Urinary bladder (tissue), 4 donors: ENCODE measurements around the gene SEMA3F. TPM values are rescaled to one million over a fixed set of nuclear protein-coding genes. Genes with fewer than 3 reads are reported as not detected.
A peak's percentile ranks its signal among the peaks of the same experiment; 100 is the strongest.
"Not testable (repeated sequence)": the region's sequence is repeated elsewhere in the genome, so short reads cannot be mapped to it uniquely, and the experiment has no call there.

ENCODE experiments used
- DNase-seq: peaks from one replicate; pipeline ENCODE4 v3.0.0-alpha.2; 2015; ENCODE audit errors: extremely low spot score
- H3K27ac ChIP-seq: one replicate; pipeline ENCODE4 v1.5.1; 2013; ENCODE audit warnings: low read depth, mild to moderate bottlenecking, moderate library complexity
- H3K36me3 ChIP-seq: one replicate; pipeline ENCODE4 v1.6.1; 2013; ENCODE audit warnings: mild to moderate bottlenecking, moderate library complexity; ENCODE audit not compliant: insufficient read depth
- H3K4me1 ChIP-seq: one replicate; pipeline ENCODE4 v1.6.1; 2013; ENCODE audit warnings: mild to moderate bottlenecking, moderate library complexity; ENCODE audit not compliant: insufficient read depth
- H3K4me3 ChIP-seq: one replicate; pipeline ENCODE4 v1.5.1; 2013; ENCODE audit warnings: low read depth, low read length
- WGBS: extraction: QIAGEN DNeasy Blood & Tissue Kit; methylation state at CpG from one replicate; pipeline ENCODE4 v1.1.7; 2013; 5-methylcytosine and 5-hydroxymethylcytosine counted together
- polyA plus RNA-seq: library from polyadenylated mRNA; stranded (reverse); fragments of 200-250 nt; gene quantifications from one replicate; pipeline ENCODE4 v1.2.3, GENCODE V29; 2013
- total RNA-seq: library from RNA; depleted of rRNA; stranded (reverse); fragments of >200 nt; gene quantifications from one replicate; pipeline ENCODE4 v1.2.3, GENCODE V29; 2014
- donor health status: healthy with polysubstance abuse.
- donor health status: healthy.

The SEMA3F gene
- total and polyA plus RNA-seq, 2 donors = 10.8 to 35.1 TPM

GRCh38 chr3:50204804-50205412 is 49.8 kb downstream of the SEMA3F start, which contains the start of gene SLC38A3:
TSS of gene SLC38A3 (plus strand) at chr3:50205271. CDS start at chr3:50214200, 8,929 bp downstream.
- no peaks in the 10 kb centered on the region for H3K36me3 ChIP-seq
- WGBS = 3% methylated on average over 41 of the region's 41 CpGs
- DNase-seq = no peak
- H3K4me3 ChIP-seq = peak within 1 kb of the TSS; percentile 18
- no peaks in the 10 kb centered on the region for H3K4me1 ChIP-seq
- no peak within 1 kb of the TSS for H3K27ac ChIP-seq

DNA sequence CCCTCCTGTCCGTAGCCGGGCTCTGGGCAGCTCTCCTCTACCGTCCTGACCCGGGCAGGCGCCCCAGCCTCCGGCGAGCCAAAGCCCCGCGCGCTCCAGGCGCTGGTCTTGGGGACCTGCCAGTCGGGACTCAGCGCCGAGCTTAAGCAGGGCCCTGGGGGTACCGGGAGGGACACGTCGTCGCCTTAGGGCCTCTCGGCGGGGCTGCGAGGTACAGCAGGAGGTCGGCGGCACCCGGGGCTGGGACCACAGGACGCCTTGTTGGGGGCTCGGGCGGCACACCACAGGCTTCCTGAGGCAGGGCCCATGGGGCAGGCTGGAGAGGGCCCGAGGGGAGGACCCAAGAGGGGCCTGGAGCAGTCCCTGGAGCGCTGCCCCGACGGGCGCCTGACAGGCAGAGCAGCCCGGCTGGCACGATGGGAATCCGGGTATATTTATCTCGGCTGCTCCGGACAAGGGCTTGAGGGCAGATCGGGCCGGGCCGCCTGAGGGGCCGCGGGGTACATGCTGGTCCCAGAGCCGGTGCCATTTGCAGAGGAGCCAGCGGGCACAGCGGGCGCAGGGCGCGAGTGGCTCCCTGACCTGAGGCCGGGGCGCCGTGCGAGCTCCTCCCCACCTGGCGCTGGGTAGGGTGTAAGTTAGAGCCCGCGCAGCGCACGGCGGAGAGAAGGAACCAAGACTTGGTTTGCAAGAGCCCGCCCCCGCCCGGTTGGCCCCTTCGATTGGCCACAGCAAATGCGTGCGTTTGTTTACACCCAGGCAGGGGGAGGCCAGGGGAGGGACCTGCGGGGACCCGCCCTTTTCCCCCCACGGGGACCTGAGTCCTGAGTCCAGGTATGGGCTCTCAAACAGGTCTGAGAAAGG is 50.5 kb downstream of the SEMA3F start:
- peak overlapping the region; percentile 18 for H3K4me3 ChIP-seq
- no peak overlapping the region for H3K27ac ChIP-seq
- 5% methylated on average over 67 of the region's 67 CpGs for WGBS
- DNase-seq = no peak
- no peaks in the 10 kb centered on the region for H3K36me3 ChIP-seq
- no peaks in the 10 kb centered on the region for H3K4me1 ChIP-seq

DNA sequence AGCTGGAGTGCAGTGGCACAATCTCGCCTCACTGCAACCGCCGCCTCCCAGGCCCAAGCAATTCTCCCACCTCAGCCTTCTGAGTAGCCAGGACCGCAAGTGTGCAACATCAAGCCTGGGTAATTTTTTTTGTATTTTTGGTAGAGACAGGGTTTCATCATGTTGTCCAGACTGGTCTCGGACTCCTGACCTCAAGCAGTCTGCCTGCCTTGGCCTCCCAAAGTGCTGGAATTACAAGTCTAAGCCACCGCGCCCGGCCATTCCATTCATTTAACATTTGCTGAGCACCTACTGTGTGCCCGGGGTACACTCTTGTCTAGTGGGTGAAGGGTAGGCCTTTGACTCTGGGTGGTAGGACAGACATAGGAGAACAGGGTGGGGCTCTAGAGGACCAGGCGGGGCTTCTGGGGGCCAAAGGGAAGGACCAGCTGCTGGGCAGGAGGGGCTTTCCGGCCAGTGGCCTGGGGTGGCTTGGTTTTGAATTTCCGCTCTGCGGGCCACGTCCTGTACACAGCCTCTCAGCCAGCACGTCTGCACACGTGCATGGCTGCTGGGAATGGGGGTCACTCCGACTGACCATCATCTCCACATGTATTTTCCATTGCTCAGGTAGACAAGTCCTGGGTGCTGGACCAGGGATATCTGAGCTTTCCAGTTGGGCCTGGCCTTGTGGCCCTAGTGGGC is 52.4 kb downstream of the SEMA3F start:
- Histone ChIP-seq H3K27ac (no peak overlapping the region), H3K36me3 (no peaks in the 10 kb centered on the region), H3K4me1 (no peaks in the 10 kb centered on the region), H3K4me3 (no peak overlapping the region)
- WGBS = 96% methylated on average over 17 of the region's 17 CpGs
- DNase-seq = no peak

GRCh38 chr3:50208677-50209344 is 53.7 kb downstream of the SEMA3F start:
- no peaks in the 10 kb centered on the region for H3K4me1 ChIP-seq
- H3K36me3 ChIP-seq = no peaks in the 10 kb centered on the region
- no peak overlapping the region for H3K27ac ChIP-seq
- DNase-seq = no peak
- H3K4me3 ChIP-seq = no peak overlapping the region
- WGBS = 75% methylated on average over 14 of the region's 14 CpGs

- no peak overlapping the region for H3K4me3 ChIP-seq
- no peaks in the 10 kb centered on the region for H3K36me3 ChIP-seq
- 88% methylated on average over 5 of the region's 5 CpGs for WGBS
- no peaks in the 10 kb centered on the region for H3K4me1 ChIP-seq
- no peak overlapping the region for H3K27ac ChIP-seq
- DNase-seq = no peak
Observed at GRCh38 chr3:50210176-50210509, 55.0 kb downstream of the SEMA3F start.

DNA sequence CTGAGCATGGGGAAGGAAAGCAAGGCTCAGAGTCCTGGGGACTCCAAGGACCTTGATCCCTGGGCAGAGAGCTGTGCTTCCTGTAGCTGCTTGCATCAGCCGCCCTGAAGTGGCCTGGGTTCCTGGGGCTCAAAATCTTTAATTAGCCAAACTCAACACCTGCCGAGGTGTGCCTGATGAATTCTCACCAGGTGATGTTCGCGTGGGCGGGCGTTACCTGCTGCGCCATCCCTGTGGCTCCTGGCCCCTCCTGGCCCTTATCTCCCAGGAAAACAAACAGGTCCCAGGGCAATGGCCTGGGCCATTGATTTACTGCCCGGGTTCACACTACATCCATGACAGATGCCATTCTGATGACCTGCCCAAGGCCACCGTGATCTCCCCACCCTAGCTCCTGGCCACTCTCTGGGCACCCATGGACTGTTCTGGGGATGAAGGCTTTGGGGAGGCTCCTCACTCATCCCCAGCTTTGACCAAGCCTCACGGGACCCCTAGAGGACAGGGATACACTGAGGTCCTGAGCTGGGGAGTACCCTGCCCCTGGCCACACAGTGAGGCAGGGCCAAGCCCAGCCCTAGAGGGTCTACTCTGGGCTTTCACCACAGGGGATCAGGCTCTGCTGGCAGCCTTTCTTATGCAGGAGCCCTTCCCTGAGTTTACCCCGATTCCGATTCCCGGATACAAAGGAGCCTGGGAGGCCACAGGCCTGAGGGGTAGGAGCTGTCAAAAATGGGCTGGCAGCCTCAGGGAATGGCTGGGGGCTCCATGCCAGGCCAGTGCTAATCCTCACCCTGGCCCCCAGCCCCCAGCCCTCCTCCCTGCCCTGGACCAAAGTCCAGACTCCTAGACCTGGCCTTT is 55.6 kb downstream of the SEMA3F start:
- Histone ChIP-seq H3K4me3 (no peak overlapping the region), H3K36me3 (no peaks in the 10 kb centered on the region), H3K27ac (no peak overlapping the region), H3K4me1 (no peaks in the 10 kb centered on the region)
- 90% methylated on average over 13 of the region's 13 CpGs for WGBS
- DNase-seq = no peak

DNA sequence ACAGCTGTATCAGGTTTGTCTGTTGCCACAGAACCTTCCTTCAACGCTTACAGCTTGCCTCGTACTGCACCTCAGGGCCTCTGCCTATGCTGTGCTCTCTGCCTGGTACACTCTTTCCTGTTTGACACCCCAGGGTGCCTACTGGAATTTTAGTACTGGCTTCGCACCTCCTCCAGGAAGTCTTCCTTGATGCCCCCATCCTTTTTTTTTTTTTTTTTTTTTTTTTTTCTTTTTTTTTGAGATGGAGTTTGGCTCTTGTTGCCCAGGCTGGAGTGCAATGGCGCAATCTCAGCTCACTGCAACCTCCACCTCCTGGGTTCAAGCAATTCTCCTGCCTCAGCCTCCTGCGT is 56.2 kb downstream of the SEMA3F start:
- not testable (repeated sequence) for H3K27ac ChIP-seq, H3K36me3 ChIP-seq, DNase-seq, H3K4me3 ChIP-seq, H3K4me1 ChIP-seq
- 97% methylated on average over 5 of the region's 5 CpGs for WGBS

GRCh38 chr3:50211930-50212329 is 56.8 kb downstream of the SEMA3F start:
- DNase-seq = no peak
- 83% methylated on average over 2 of the region's 2 CpGs for WGBS
- no peaks in the 10 kb centered on the region for H3K4me1 ChIP-seq
- no peak overlapping the region for H3K4me3 ChIP-seq
- no peaks in the 10 kb centered on the region for H3K36me3 ChIP-seq
- no peak overlapping the region for H3K27ac ChIP-seq

DNA sequence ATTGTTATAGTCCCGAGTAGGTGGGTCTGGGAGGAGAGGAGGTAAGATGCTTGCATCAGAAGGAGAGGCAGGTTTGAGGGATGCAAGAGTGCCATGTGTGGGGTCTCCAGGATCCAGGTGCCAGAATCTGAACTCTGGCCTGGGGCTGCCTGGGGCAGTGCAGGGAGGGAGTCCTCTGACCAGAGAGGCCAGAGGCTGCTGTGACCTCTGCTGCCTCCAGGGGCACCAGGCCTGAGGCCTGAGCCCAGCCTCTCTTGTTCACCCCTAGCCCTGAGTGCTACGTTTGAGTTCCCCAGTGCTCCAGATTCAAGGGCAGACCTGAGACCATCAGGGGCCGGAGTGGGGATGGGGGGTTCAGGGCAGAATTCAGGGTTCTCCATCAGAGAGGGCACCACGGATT is 57.4 kb downstream of the SEMA3F start:
- no peak overlapping the region for H3K27ac ChIP-seq
- no peak for DNase-seq
- H3K4me1 ChIP-seq = no peaks in the 10 kb centered on the region
- 82% methylated on average over 4 of the region's 4 CpGs for WGBS
- H3K36me3 ChIP-seq = no peaks in the 10 kb centered on the region
- no peak overlapping the region for H3K4me3 ChIP-seq

DNA sequence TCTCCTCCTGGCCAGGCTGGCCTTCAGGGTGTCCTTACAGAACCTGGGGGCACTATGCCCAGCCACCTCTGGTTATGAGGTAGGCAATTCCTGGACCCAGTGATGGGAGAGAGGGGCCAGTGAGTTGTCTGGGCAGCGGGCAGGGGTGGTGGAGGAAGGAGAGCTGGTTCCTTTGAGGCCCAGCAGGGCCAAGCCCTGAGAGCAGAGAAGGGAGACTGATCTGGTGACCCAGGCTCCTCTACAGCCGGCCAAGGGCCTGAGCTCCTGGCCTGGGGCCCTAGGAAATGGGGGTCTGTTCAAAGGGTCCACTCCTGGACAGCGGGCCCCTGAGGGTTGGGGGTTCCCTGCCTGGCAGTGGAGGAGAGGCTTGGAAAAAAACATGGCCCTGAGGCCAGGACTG is 57.8 kb downstream of the SEMA3F start:
- Histone ChIP-seq H3K4me3 (no peak overlapping the region), H3K27ac (no peak overlapping the region), H3K36me3 (no peaks in the 10 kb centered on the region), H3K4me1 (no peaks in the 10 kb centered on the region)
- 96% methylated on average over 3 of the region's 3 CpGs for WGBS
- no peak for DNase-seq

GRCh38 chr3:50213373-50213772 is 58.2 kb downstream of the SEMA3F start:
- 89% methylated on average over 12 of the region's 12 CpGs for WGBS
- no peak for DNase-seq
- Histone ChIP-seq H3K4me3 (no peak overlapping the region), H3K4me1 (no peaks in the 10 kb centered on the region), H3K36me3 (no peaks in the 10 kb centered on the region), H3K27ac (no peak overlapping the region)

DNA sequence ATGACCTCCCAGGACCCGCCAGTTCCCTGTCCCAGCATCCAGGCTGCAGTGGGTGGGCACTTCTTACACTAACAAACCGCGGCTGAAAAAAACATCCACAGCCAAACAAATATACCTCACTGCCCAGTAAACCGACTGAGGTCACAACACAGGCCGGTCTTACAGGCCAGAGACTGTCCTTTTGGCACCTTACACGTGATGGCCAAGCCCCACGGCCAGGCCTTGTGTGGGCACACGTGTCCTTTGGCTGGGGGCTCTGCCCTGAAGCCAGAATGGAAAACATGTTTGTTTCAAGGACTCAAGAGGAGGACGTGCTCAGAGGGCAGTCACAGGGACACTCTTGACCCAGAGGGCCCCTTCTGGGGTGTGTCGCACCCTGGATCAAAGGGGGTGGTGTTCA is 59.7 kb downstream of the SEMA3F start:
- 75% methylated on average over 10 of the region's 10 CpGs for WGBS
- Histone ChIP-seq H3K4me3 (no peak overlapping the region), H3K27ac (no peak overlapping the region), H3K36me3 (no peaks in the 10 kb centered on the region), H3K4me1 (no peaks in the 10 kb centered on the region)
- DNase-seq = no peak

- WGBS = 69% methylated on average over 9 of the region's 9 CpGs
- no peak for DNase-seq
- H3K27ac ChIP-seq = no peak overlapping the region
Observed at GRCh38 chr3:50215529-50215928, 60.4 kb downstream of the SEMA3F start.

More at GRCh38 chr3:50215529-50215928, 60.4 kb downstream of the SEMA3F start:
- H3K36me3 ChIP-seq = no peaks in the 10 kb centered on the region
- no peaks in the 10 kb centered on the region for H3K4me1 ChIP-seq
- no peak overlapping the region for H3K4me3 ChIP-seq
